Measurements from ENCODE around the gene SLC13A5.

DNA sequence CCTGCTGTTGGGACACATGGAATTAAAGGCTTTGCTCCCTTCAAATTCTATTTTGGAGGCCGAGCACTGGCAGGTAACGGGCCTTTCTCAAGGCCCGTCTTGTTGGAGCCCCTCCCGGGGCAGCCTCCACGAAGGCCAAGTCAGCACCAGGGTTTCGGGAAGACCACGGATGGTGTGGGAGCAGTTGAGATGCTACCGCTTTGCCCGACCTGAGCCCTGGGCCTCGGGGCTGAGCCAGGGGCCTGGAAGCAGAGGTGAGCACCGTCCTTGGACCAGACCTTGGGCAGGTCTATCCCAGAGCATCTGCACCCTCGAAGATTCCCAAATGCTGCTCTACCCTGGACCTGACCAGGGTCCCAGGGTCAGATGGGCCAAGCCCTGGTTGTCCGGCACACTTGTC, 38.6 kb downstream of the SLC13A5 start:
- TF ChIP-seq EZH2 (IDR thresholded peaks at IDR 0.05) = no peak
- TF ChIP-seq, protein P1, sequence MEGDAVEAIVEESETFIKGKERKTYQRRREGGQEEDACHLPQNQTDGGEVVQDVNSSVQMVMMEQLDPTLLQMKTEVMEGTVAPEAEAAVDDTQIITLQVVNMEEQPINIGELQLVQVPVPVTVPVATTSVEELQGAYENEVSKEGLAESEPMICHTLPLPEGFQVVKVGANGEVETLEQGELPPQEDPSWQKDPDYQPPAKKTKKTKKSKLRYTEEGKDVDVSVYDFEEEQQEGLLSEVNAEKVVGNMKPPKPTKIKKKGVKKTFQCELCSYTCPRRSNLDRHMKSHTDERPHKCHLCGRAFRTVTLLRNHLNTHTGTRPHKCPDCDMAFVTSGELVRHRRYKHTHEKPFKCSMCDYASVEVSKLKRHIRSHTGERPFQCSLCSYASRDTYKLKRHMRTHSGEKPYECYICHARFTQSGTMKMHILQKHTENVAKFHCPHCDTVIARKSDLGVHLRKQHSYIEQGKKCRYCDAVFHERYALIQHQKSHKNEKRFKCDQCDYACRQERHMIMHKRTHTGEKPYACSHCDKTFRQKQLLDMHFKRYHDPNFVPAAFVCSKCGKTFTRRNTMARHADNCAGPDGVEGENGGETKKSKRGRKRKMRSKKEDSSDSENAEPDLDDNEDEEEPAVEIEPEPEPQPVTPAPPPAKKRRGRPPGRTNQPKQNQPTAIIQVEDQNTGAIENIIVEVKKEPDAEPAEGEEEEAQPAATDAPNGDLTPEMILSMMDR (IDR thresholded peaks at IDR 0.05) = no peak
